HepG2 (cell line): ENCODE results near the gene STUB1. TPM values are rescaled to one million over a fixed set of nuclear protein-coding genes. Genes with fewer than 3 reads are reported as not detected.

Experiments
- CHCHD3 ChIP-seq: sonication (generic); formaldehyde crosslinking; IDR thresholded peaks from 2 replicates; pipeline ENCODE4 v1.8.0; 2022; ENCODE audit warnings: mild to moderate bottlenecking, missing genetic modification reagents, moderate library complexity
- GPBP1L1 ChIP-seq: sonication (generic); formaldehyde crosslinking; IDR thresholded peaks from 2 replicates; pipeline ENCODE4 v1.5.0; 2020; ENCODE audit warnings: mild to moderate bottlenecking, missing genetic modification reagents
- HNRNPH1 ChIP-seq: fragments of 200-400 bp; formaldehyde crosslinking; optimal IDR thresholded peaks from 2 replicates; pipeline ENCODE3; 2017; ENCODE audit warnings: mild to moderate bottlenecking, low read depth, low read length
- IKZF4 ChIP-seq: sonication (generic); formaldehyde crosslinking; IDR thresholded peaks from 2 replicates; pipeline ENCODE4 v1.5.1; 2020; ENCODE audit warnings: borderline replicate concordance, mild to moderate bottlenecking, low read depth, missing genetic modification reagents; ENCODE audit errors: not compliant biosample characterization
- KLF12 ChIP-seq: sonication (generic); formaldehyde crosslinking; IDR thresholded peaks from 2 replicates; pipeline ENCODE4 v1.4.0; 2020; ENCODE audit warnings: missing genetic modification reagents, borderline replicate concordance
- PHF5A ChIP-seq: IDR thresholded peaks from one replicate; pipeline ENCODE4 v1.6.1; 2018; ENCODE audit warnings: low read depth, missing genetic modification reagents; ENCODE audit not compliant: unreplicated experiment
- ZHX2 ChIP-seq, 2 experiments: sonication (generic) in 1 of 2; formaldehyde crosslinking in 1 of 2; IDR thresholded peaks; 2 replicates each; pipeline versions ENCODE4 v1.6.1 to v1.9.0; 2014 to 2022; ENCODE audit warnings: antibody characterized with exemption in 1 of 2, borderline replicate concordance in 1 of 2, inconsistent platforms in 1 of 2, low read depth in 1 of 2, missing genetic modification reagents in 1 of 2
- ZNF33B ChIP-seq: sonication (generic); formaldehyde crosslinking; IDR thresholded peaks from 2 replicates; pipeline ENCODE4 v1.5.1; 2020; ENCODE audit warnings: mild to moderate bottlenecking, missing genetic modification reagents
- ZNF468 ChIP-seq: sonication (generic); formaldehyde crosslinking; IDR thresholded peaks from 2 replicates; pipeline ENCODE4 v1.8.0; 2022; ENCODE audit warnings: mild to moderate bottlenecking, moderate library complexity, missing genetic modification reagents
- ZNF510 ChIP-seq: sonication (generic); formaldehyde crosslinking; IDR thresholded peaks from 2 replicates; pipeline ENCODE4 v1.4.0; 2020; ENCODE audit warnings: low read depth, mild to moderate bottlenecking, missing genetic modification reagents
- ZNF580 ChIP-seq: IDR thresholded peaks from 2 replicates; pipeline ENCODE4 v1.6.1; 2016; ENCODE audit warnings: low read depth, borderline replicate concordance
- polyA plus RNA-seq, 8 experiments: library from polyadenylated mRNA; depleted of rRNA in 3 of 8; stranded (reverse) in 7 of 8; unstranded in 1 of 8; fragments of >200 nt; fragmentation: Illumina TruSeq in 4 of 8; extraction: Trizol in 4 of 8; gene quantifications; 2 replicates each; pipeline versions ENCODE4 v1.2.1 to v1.2.3, GENCODE V29; 2011 to 2016; ENCODE audit warnings: low read depth in 4 of 8, missing spikeins in 1 of 8, mixed read lengths in 1 of 8; ENCODE audit not compliant: insufficient read depth in 1 of 8
- total RNA-seq, 5 experiments: library from RNA; depleted of rRNA; stranded (reverse); fragments of >200 nt; fragmentation: Illumina TruSeq; extraction: Trizol; gene quantifications; 2 replicates each; pipeline ENCODE4 v1.2.3, GENCODE V29; 2016; ENCODE audit warnings: low read depth in 1 of 5
- TF ChIP-seq, protein P1 (sequence below): sonication (generic); formaldehyde crosslinking; IDR thresholded peaks from 2 replicates; pipeline ENCODE4 v1.5.1; 2020; ENCODE audit warnings: mild to moderate bottlenecking, missing genetic modification reagents, borderline replicate concordance
- TF ChIP-seq, protein P2 (sequence below): sonication (generic); formaldehyde crosslinking; IDR thresholded peaks from 2 replicates; pipeline ENCODE4 v1.4.0; 2020; ENCODE audit warnings: missing genetic modification reagents

STUB1 gene
- total and polyA plus RNA-seq, 2 of the 13 experiments (the other 11 are each of a cell fraction or from before 2014, with no cell fraction given): 52.9 to 78.2 TPM

GRCh38 chr16:636206-637080 lies 43.8 kb upstream of the STUB1 start, which contains the start of gene METTL26 (continued):
- TF ChIP-seq ZHX2 (IDR thresholded peaks at IDR 0.05; ENCODE audit: low read depth) (peak; percentile 41), ZHX2 (CRISPR knock-in tag; IDR thresholded peaks at IDR 0.05; ENCODE audit: borderline replicate concordance) (no peak; the same call in 1 of the 2 replicates), ZNF510 (CRISPR knock-in tag) (0 out of 2 replicates have a peak, but pooled peaks have one; percentile 40), PHF5A (CRISPR knock-in tag) (peak; percentile 23), ZNF33B (CRISPR knock-in tag) (no peak; the same call in 1 of the 2 replicates), CHCHD3 (peak; percentile 89; the same call in 1 of the 2 replicates), ZNF468 (CRISPR knock-in tag) (peak; percentile 61; the same call in 1 of the 2 replicates), IKZF4 (peak; percentile 35), ZNF580 (CRISPR knock-in tag) (peak; percentile 23; the same call in 1 of the 2 replicates), KLF12 (peak; percentile 68; the same call in 1 of the 2 replicates), GPBP1L1 (CRISPR knock-in tag) (no peak), HNRNPH1 (no peak)
- TF ChIP-seq, protein P1, sequence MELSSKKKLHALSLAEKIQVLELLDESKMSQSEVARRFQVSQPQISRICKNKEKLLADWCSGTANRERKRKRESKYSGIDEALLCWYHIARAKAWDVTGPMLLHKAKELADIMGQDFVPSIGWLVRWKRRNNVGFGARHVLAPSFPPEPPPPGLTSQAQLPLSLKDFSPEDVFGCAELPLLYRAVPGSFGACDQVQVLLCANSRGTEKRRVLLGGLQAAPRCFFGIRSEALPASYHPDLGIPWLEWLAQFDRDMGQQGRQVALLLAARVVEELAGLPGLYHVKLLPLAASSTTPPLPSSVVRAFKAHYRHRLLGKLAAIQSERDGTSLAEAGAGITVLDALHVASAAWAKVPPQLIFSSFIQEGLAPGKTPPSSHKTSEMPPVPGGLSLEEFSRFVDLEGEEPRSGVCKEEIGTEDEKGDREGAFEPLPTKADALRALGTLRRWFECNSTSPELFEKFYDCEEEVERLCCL: no peak; the same call in 1 of the 2 replicates
- TF ChIP-seq, protein P2, sequence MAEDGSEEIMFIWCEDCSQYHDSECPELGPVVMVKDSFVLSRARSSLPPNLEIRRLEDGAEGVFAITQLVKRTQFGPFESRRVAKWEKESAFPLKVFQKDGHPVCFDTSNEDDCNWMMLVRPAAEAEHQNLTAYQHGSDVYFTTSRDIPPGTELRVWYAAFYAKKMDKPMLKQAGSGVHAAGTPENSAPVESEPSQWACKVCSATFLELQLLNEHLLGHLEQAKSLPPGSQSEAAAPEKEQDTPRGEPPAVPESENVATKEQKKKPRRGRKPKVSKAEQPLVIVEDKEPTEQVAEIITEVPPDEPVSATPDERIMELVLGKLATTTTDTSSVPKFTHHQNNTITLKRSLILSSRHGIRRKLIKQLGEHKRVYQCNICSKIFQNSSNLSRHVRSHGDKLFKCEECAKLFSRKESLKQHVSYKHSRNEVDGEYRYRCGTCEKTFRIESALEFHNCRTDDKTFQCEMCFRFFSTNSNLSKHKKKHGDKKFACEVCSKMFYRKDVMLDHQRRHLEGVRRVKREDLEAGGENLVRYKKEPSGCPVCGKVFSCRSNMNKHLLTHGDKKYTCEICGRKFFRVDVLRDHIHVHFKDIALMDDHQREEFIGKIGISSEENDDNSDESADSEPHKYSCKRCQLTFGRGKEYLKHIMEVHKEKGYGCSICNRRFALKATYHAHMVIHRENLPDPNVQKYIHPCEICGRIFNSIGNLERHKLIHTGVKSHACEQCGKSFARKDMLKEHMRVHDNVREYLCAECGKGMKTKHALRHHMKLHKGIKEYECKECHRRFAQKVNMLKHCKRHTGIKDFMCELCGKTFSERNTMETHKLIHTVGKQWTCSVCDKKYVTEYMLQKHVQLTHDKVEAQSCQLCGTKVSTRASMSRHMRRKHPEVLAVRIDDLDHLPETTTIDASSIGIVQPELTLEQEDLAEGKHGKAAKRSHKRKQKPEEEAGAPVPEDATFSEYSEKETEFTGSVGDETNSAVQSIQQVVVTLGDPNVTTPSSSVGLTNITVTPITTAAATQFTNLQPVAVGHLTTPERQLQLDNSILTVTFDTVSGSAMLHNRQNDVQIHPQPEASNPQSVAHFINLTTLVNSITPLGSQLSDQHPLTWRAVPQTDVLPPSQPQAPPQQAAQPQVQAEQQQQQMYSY (CRISPR knock-in tag): no peak
